Heart right ventricle (tissue), 16 donors: ENCODE results near the gene LRRN4CL. TPM values are rescaled to one million over a fixed set of nuclear protein-coding genes. Genes with fewer than 3 reads are reported as not detected.

ENCODE experiments used
- ATAC-seq, 8 donors: fragments of 200-7000 bp; cut with Tn5 transposase; one replicate each; pipeline ENCODE4 v1.9.1; 2020; ENCODE audit warnings: mild to moderate bottlenecking in 8 of 8, moderate library complexity in 8 of 8, moderate number of reproducible peaks in 1 of 8
- DNase-seq, 2 donors: peaks; one replicate each; pipeline ENCODE4 v3.0.0-alpha.2; 2020
- H3K27ac ChIP-seq, 10 donors: fragments of 200-600 bp; sonication (generic) in 2 of 10; one replicate each; pipeline versions ENCODE4 v1.5.0 to v1.8.0; 2020 to 2022; ENCODE audit warnings: mild to moderate bottlenecking in 3 of 10
- H3K27me3 ChIP-seq, 7 donors: fragments of 200-600 bp; one replicate each; pipeline ENCODE4 v1.8.0; 2021 to 2022; ENCODE audit warnings: mild to moderate bottlenecking in 2 of 7
- H3K36me3 ChIP-seq, 9 donors: fragments of 200-600 bp; sonication (generic) in 1 of 9; one replicate each; pipeline versions ENCODE4 v1.5.0 to v1.8.0; 2020 to 2022; ENCODE audit warnings: mild to moderate bottlenecking in 2 of 9
- H3K4me1 ChIP-seq, 9 donors: fragments of 200-600 bp; sonication (generic) in 1 of 9; one replicate each; pipeline versions ENCODE4 v1.5.0 to v1.8.0; 2020 to 2022; ENCODE audit warnings: mild to moderate bottlenecking in 4 of 9
- H3K4me3 ChIP-seq, 10 donors: fragments of 200-600 bp; sonication (generic) in 2 of 10; one replicate each; pipeline versions ENCODE4 v1.5.0 to v1.8.0; 2020 to 2022; ENCODE audit warnings: mild to moderate bottlenecking in 7 of 10, moderate library complexity in 2 of 10
- H3K9me3 ChIP-seq, 11 donors: fragments of 200-600 bp in 10 of 11; sonication (generic) in 2 of 11; one replicate each; pipeline versions ENCODE4 v1.5.0 to v1.8.0; 2013 to 2022; ENCODE audit warnings: mild to moderate bottlenecking in 2 of 11, control low read depth in 1 of 11, moderate library complexity in 1 of 11
- WGBS, 2 donors: extraction: QIAGEN DNeasy Blood & Tissue Kit; methylation state at CpG; one replicate each; pipeline ENCODE4 v1.1.7; 2013; ENCODE audit warnings: inconsistent platforms in 1 of 2; 5-methylcytosine and 5-hydroxymethylcytosine counted together
- intact Hi-C, 10 donors: fragments of 100-400 bp; cut with DNase I; formaldehyde crosslinking; loops; one replicate each; pipeline versions ENCODE4 v1.11.1 to v1.14.2; 2022
- polyA plus RNA-seq, 2 donors: library from polyadenylated mRNA; stranded (reverse); fragments of 200-250 nt; gene quantifications; one replicate each; pipeline ENCODE4 v1.2.3, GENCODE V29; 2013
- total RNA-seq, 10 donors: library from RNA; stranded (reverse); fragmentation: NEBNext Ultra II Directional in 3 of 10; extraction: Animal tissue kit (Norgen Biotek cat#: 25700) in 3 of 10; gene quantifications; one replicate each; pipeline versions ENCODE4 v1.2.1 to v1.2.4, GENCODE V29; 2021 to 2023
- TF ChIP-seq, protein P1 (sequence below), 9 donors: fragments of 200-600 bp; sonication (generic) in 2 of 9; IDR thresholded peaks; one replicate each; pipeline versions ENCODE4 v1.5.0 to v1.8.0; 2021 to 2022; ENCODE audit warnings: antibody characterized with exemption in 9 of 9, mild to moderate bottlenecking in 5 of 9, moderate library complexity in 1 of 9
- donor health status: Arrhythmogenic right ventricular cardiomyopathy.
- donor health status: ischemic (EF 13 %, LVEDD 7.1; RV severe dilation, severe dysfunction).
- donor health status: healthy with polysubstance abuse.
- donor health status: DM: no; HTN: yes; CAD: no.
- donor health status: DM: no; HTN: no; CAD: no.
- donor health status: ischemic (EF 25% LVEDD 6.9; RV normal size, moderate dysfunction).
- donor health status: ischemic (EF 25% LVEDD 5.7; RV mildly dilated, moderate dysfunction).
- donor health status: healthy.
- donor health status: DM: yes; HTN: yes; CAD: no.
- donor health status: Ischemic cardiomyopathy.
- donor health status: ischemic (EF 35%, LVEDD 5.7; RV mildly dilated, moderate dysfunction).
- donor health status: nonischemic (EF 11% LVEDD 7.7; RV severe dilation, severe dysfunction).
- donor health status: DM: yes; HTN: yes; CAD: no.
- donor health status: PGD.
- donor health status: ischemic (EF 29% LVEDD 5.4; RV normal size, mild dysfunction).
- donor health status: nonischemic (EF 23%, LVEDD 6.1; RV moderate dilation, normal function).

Gene LRRN4CL
- total and polyA plus RNA-seq, 12 donors: 1.9 to 9.5 (median 2.6) TPM

DNA sequence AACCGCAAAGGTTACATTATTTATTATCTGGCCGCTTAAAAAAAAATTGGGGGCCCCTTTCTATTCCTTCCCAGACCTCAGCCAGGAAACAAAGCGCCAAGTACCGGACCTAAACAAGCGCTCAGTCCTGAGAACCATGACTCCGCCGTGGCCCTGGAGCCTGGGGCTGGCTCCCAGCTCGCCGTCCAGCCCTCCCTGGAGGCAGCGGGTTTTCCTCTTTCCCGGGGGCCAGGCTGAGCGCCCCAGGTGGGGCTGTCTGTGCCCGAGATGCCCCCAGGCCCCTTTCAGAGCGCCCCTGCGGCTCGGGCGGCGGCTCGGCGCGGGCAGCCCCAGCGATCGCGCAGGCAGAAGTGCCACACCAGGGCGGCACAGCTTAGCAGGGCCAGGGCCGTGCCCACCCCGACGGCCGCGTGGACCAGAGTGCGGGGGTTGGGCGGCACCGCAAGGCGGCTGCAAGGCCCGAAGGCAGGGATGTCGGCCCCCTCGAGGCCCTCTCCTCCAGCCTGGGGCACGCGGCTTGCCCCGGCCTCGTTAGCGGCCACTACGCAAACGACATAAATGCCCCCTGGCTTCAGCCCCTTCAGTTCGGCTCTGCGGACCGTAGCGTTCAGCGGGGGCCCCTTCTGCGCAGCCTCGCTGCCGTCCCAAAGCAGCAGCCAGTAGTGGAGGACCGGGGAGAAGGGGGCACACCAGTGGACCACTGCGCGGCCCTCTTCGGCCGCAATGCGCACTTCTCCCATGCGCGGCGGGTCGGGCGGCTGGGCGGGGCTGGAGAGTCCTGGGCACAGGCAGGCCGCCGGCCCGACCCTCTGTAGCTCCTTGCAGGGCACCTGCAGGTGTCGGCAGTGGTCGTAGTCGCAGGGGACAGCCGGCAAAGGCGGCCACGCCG, 1.6 kb downstream of the LRRN4CL start:
- intact Hi-C loops: no loop called here
- Histone ChIP-seq H3K4me3 (peak overlapping the region; percentile 6 to 51 (median 36)), H3K27ac (peak overlapping the region in 5 of 10 donors; percentile 51 to 81 (median 71)), H3K4me1 (peaks cover 0 to 33% (median 17%) of the 10 kb centered on the region in 9 donors), H3K27me3 (peaks cover 0 to 15% (median 0%) of the 10 kb centered on the region in 7 donors), H3K9me3 (no peaks in the 10 kb centered on the region), H3K36me3 (peaks cover 0 to 31% (median 11%) of the 10 kb centered on the region in 9 donors)
- TF ChIP-seq, protein P1, sequence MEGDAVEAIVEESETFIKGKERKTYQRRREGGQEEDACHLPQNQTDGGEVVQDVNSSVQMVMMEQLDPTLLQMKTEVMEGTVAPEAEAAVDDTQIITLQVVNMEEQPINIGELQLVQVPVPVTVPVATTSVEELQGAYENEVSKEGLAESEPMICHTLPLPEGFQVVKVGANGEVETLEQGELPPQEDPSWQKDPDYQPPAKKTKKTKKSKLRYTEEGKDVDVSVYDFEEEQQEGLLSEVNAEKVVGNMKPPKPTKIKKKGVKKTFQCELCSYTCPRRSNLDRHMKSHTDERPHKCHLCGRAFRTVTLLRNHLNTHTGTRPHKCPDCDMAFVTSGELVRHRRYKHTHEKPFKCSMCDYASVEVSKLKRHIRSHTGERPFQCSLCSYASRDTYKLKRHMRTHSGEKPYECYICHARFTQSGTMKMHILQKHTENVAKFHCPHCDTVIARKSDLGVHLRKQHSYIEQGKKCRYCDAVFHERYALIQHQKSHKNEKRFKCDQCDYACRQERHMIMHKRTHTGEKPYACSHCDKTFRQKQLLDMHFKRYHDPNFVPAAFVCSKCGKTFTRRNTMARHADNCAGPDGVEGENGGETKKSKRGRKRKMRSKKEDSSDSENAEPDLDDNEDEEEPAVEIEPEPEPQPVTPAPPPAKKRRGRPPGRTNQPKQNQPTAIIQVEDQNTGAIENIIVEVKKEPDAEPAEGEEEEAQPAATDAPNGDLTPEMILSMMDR (IDR thresholded peaks at IDR 0.05): no peak
- ATAC-seq: peak in 3 of 8 donors; percentile 32 to 67 (median 36)
- 34 to 43% methylated on average over 69 to 73 of the region's 74 CpGs for WGBS, 2 donors
- no peak for DNase-seq

DNA sequence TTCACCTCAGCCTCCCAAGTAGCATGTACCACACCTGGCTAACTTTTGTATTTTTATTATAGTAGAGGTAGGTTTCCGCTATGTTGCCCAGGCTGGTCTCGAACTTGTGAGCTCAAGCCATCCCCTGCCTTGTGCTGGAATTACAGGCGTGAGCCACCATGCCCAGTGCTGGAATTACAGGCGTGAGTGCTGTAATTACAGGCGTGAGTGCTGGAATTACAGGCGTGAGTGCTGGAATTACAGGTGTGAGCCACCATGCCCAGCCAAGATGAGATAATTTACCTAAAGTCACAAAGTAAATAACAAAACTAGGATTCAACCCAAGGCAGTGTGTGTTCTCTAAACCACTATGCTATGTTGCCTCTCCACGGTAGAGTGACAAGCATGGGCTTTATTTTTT, 6.8 kb downstream of the LRRN4CL start:
- no peak for DNase-seq
- WGBS, 2 donors: 93 to 97% methylated on average over 7 of the region's 7 CpGs
- Histone ChIP-seq H3K4me3 (no peak overlapping the region), H3K9me3 (no peaks in the 10 kb centered on the region), H3K27me3 (peaks cover 0 to 7% (median 0%) of the 10 kb centered on the region in 7 donors), H3K4me1 (peaks cover 8 to 31% (median 26%) of the 10 kb centered on the region in 9 donors), H3K36me3 (peaks cover 0 to 7% (median 4%) of the 10 kb centered on the region in 9 donors), H3K27ac (no peak overlapping the region)
- ATAC-seq: no peak
- TF ChIP-seq, protein P1 (IDR thresholded peaks at IDR 0.05): no peak
- intact Hi-C loops: no loop called here

DNA sequence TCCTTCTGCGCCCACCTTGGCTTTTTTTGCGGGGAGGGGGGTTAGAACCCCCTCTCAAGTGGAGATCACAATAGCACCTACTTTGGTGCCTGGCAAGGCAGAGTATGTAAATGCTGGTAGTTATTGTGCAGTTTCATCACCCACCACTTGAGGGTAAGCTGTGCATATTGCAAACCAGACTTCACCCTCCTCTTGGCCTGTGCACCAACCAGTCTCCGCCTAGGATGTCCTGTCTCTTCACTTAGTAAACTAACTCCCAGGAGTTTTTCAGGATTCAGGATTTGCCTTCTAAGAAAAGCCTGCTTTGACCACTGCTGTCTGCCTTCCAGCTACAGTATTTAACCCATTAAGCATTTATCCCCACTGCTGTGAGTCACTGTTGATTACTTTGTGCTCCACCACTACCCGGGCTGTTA, 8.5 kb downstream of the LRRN4CL start:
- H3K27me3 ChIP-seq: no peaks in the 10 kb centered on the region
- 40% methylated on average over 4 of the region's 4 CpGs for WGBS, 2 donors
- DNase-seq (peak in 1 of 2 donors; percentile 62), ATAC-seq (peak; percentile 35 to 77 (median 70))
- TF ChIP-seq, protein P1 (IDR thresholded peaks at IDR 0.05): peak; percentile 42 to 68 (median 56)
- peaks cover 8 to 43% (median 33%) of the 10 kb centered on the region in 9 donors for H3K4me1 ChIP-seq
- no peak overlapping the region for H3K4me3 ChIP-seq
- H3K36me3 ChIP-seq: peaks cover 0 to 24% (median 17%) of the 10 kb centered on the region in 9 donors
- intact Hi-C loops: loop anchor here in 1 of 10 donors (2.0 kb wide), 1 partner anchor 14 kb away; no protein-coding TSS in a partner anchor
- no peaks in the 10 kb centered on the region for H3K9me3 ChIP-seq
- H3K27ac ChIP-seq: peak overlapping the region in 8 of 10 donors; percentile 1 to 97 (median 36)

DNA sequence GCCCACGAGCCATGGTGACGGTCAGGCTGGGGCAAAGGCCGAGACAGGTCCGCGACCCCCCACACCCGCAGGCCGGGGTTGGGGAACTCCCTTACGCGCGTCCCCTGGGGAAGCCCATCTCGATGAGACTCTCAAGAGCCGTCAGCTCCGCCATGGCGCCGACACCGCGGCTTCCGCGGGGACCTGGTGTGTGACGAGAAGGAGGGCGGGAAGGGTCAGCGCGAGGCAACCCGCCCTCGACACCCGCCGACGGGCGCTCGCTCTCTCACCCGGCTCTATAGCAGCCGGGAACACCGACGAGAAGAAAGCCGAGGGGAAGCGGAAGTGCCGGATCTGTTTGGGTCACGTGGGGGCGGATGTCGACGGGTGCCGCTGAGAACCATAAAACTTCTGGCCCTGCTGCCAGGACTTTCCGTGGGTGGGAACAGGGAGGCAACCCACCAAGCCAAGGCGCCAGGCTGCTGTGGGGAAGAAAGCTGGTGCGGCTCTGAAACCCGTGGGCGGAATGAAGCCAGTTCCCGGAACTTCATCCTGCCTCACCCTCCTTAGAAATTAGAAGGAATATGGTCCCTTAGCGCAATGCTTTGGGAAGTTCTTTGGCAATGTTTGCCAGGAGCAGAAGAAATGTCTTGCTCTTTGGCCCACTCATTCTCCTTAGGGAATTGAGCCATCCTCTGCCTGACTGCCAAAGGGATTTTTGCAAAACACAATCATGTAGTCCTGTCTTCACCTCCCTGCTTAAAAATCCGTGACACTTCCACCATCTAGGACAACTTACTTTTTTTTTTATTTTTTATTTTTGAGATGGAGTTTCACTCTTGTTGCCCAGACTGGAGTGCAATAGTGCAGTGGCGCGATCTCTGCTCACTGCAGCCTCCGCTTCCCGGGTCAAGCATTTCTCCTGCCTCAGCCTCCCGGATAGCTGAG, 10.3 kb downstream of the LRRN4CL start, which contains the start of gene UBXN1:
TSS of gene UBXN1 (minus strand) at position 304 of the 927 bp plus-strand sequence. CDS start at position 154, 150 bp downstream.
- Histone ChIP-seq H3K27me3 (no peaks in the 10 kb centered on the region), H3K36me3 (peaks cover 0 to 42% (median 17%) of the 10 kb centered on the region in 9 donors), H3K9me3 (no peaks in the 10 kb centered on the region), H3K27ac (peak within 1 kb of the TSS; percentile 55 to 97 (median 92)), H3K4me3 (peak within 1 kb of the TSS; percentile 68 to 100 (median 94)), H3K4me1 (peaks cover 8 to 45% (median 33%) of the 10 kb centered on the region in 9 donors)
- TF ChIP-seq, protein P1 (IDR thresholded peaks at IDR 0.05): no peak
- DNase-seq (peak; percentile 88 to 94), ATAC-seq (peak; percentile 90 to 93 (median 93))
- 4 to 6% methylated on average over 55 of the region's 55 CpGs for WGBS, 2 donors
- intact Hi-C loops: no loop called here
